NCI-H1694 (cell line): Measurements from ENCODE around the gene SLAMF9.

Experiments used
- DNase-seq: peaks from one replicate; lab custom pipeline; 2025; lab: John Stamatoyannopoulos, UW

Gene SLAMF9

DNA sequence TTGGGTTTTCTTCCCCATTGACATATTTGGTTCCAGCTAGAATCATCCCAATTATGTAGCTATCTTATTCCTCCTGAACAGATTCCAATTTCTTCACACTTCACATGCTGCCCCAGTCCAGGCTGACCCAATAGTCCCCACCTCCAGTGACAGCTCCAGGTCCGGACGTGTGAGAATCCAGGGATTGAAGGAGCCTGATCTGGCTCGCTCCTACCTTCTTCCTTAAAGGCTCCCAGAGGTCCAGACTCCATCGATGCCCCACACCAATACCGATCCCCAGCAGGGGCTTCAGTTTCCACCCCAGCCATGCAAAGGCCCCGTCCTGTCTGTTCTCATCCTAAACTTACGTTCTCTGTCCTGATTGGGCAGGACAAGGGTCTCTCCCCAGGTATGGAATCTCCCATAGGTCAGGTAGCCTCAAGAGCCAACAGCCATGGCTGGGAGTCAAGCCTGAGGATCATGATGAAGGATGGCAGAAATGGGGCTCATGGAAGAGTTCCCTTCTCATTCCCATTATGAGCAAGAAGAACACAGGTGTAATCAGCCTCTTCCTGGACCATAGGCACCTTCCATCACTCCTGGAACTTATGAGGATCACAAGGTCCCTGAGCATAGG lies 20.4 kb upstream of the SLAMF9 start:
- no peak for DNase-seq

DNA sequence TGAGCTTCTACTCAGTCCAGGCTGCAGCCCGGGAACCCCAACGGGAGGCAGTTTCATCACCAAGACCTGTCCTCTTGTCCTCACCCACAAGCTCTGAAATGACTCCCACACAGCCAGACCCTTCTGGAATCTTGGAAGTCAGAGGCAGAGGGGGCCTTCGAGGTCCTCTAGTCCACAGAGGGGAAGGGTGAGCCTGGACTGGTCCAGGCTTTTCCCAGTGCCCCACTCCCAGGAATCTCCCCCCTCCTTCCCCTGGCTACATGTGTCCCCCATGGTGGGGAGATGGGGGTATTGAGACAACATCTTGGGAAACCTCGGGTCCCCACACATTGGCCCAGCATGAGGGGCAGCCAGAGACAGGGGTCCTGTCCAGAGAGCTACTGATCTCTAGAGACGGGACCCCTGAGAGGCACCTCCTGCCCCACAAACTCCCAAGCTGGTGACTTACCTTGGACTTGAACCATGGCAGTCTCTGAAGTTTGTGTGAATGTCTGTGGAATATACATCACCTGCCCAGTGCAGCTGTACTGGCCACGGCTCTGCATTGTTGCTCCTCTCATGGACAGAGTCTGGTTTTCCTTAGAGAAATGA lies 19.4 kb upstream of the SLAMF9 start:
- no peak for DNase-seq

DNA sequence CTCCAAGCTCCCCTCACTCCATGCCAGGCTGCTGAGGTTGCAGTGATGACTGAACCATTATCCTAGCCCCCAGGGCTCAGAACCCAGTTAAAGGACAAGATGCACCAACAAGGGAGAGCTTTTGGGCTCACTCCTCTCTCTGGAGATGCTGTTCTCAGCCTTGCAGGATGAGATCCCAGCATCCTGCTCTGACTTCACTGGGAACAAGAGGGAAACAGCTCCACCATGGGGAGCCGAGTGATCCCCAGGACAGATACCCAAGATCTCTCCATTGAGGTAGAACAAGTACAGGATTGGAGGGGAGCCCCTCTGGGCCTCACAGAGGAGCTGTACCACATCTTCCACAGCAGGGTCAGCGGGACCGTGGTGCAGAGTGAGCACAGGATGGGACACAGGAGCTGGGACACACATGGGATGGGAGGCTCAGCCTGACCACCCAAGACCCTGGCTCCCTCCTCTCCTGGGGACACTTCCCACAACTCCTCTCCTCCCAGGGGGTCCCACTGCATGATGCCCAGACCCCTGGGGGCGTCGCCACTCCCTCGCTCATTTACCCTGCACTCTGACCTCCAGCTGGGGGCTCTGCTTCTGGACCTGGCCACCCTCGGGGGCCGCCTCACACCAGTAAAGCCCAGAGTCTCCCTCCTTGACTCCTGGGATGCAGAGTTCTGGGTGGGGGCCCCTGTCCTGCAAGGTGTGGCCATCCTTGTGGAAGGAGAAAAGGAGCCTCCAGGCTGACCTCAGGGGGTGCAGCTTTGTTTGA lies 18.6 kb upstream of the SLAMF9 start:
- DNase-seq = no peak

DNA sequence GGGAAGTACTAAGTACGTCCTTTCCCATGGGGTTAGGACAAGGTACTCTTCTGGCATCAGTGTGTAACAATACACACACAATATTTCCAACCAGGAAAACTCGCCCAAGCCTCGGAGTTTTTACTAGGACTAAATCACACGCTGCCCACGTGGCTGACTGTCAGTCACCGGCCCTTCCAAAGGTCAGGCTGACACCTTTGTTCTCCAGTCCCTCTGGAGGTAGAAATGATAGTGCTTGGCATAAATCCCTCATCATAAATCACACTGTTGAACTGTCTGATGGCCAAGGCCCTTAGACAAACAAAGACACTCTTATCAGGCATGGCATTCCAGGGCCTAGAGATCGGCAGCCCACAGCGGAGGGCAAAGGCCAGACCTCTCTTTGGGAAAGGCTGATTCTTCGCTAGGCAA lies 16.9 kb upstream of the SLAMF9 start:
- no peak for DNase-seq

DNA sequence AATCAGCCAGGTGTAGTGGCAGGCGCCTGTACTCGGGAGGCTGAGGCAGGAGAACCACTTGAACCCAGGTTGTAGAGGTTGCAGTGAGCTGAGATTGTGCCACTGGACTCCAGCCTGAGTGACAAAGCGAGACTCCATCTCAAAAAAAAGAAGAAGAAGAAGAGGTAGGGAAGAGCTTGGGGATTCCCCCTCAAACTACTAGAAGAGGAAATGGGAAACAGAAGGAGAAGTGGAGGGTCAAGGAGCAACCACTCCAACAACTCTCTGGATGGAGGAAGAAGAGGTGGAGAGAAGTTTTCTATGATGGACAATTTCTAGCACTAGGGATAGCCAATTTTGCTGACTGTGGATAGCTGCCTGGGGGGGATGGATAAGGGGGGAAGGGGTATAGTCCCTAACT lies 14.9 kb upstream of the SLAMF9 start:
- DNase-seq = no peak

DNA sequence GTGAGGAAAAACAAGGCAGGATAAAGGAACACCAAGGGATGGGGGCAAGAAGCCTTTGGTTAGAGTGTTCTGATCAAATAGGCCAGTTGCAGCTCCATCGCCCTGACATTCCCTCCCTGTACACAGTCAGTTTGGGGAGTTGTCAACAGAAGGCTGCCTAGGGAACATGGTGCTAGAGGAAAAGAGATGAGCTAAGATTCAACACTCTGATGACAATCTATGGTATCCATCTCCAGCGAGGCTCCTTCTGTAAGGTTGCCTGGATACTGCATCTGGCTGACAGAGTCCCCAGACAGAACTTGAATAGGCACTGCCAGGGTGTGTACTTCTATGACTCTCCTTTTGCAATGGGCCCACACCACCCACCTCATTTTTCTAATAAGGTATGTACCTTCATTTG lies 11.2 kb upstream of the SLAMF9 start:
- DNase-seq = no peak

DNA sequence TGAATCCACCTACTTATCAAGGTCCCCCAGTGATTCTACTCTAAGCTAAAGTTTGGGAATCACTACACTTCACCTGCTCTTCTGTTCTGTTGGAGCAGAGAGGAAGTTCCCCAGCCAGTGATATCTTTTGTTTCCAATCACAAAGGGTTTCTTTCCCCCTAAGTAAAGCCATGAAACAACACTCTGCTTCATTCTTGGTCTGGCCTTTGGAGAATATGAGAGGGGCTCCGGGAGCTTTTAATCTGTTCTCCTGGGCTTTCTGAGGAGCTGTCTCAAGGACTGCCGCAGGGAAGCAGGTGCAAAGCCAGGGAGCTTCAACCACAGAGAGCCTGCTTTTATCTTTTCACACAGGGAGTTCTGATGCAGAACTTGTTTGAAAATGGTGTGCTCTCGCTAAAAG lies 10.1 kb upstream of the SLAMF9 start:
- no peak for DNase-seq

DNA sequence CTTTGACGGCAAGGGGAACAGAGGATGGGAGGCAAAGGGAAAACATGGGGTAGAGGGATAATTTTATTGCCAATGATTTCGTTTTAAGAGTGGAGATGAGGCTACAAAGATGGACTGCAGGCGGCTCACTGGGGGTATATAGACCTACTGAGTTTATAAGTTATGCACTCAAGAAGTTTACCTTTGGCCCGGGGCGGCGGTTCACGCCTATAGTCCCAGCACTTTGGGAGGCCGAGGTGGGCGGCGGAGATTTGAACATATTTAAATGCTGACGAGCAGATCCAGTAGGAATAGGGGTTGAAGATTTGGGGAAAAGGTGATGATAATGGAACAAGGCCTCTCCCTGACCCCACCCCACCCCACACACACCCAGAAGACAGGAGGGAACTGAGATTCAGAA lies 8.1 kb upstream of the SLAMF9 start:
- no peak for DNase-seq

DNA sequence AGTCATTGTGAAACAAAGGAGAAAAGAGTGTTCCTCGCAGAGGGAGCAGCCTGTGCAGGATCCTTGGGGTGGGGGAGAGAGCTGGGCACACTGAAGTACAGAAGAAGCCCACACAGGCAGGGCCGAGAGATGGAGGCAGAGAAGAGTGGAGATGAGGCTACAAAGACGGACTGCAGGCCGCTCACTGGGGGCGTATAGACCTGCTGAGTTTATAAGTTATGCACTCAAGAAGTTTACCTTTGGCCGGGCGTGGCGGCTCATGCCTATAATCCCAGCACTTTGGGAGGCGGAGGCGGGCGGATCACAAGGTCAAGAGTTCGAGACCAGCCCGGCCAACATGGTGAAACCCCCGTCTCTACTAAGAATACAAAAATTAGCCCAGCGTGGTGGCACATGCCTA lies 7.6 kb upstream of the SLAMF9 start:
- no peak for DNase-seq

DNA sequence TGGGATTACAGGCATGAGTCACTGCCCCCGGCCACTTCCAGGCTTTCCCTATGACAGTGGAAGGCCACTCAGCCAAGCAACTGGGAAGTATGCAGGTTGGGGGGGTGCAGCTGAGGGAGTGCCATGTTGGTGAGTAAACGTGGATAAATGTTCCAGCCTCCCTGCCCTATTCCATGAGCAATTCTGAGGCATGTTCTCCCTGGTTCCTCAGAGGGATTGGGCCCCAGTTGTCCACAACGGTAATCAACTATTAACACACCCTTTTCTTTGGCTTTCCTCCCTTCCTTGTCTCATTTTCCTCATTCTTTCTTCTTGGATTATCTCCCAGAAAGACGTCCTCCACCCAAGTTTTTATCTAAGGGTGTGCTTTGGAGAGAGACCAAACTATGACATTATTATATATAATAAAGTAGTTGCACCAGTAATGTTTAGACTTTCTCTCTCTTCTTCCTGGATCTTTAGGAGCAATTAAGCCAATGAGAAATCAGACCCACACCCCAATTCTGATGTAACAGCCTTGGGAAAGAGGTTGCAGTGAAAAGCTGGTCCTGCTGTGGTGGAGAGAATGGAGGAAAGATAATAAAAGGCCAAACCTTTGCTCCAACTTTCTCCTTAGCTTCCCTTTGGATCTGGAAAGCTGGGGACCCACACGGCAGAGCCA lies 6.8 kb upstream of the SLAMF9 start:
- DNase-seq = no peak

DNA sequence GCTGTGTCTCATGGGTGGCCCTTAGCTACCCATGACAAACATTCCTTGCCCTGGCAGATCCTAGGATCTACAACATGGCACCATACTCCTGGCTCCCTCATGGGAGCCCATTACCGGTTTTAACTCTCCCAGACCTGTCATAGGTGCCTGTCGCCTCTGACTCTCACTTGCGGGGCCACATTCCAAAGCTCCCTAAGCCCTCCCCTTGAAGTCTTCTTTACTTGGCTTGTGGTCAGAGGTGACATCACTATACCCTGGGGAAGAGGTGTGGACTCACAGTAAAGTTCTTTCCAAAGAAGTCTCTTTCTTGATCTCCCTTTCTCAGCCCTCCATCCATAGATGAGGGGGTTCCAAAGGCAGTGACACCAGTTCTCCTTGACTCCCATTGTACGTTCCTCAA lies 5.4 kb upstream of the SLAMF9 start:
- no peak for DNase-seq

DNA sequence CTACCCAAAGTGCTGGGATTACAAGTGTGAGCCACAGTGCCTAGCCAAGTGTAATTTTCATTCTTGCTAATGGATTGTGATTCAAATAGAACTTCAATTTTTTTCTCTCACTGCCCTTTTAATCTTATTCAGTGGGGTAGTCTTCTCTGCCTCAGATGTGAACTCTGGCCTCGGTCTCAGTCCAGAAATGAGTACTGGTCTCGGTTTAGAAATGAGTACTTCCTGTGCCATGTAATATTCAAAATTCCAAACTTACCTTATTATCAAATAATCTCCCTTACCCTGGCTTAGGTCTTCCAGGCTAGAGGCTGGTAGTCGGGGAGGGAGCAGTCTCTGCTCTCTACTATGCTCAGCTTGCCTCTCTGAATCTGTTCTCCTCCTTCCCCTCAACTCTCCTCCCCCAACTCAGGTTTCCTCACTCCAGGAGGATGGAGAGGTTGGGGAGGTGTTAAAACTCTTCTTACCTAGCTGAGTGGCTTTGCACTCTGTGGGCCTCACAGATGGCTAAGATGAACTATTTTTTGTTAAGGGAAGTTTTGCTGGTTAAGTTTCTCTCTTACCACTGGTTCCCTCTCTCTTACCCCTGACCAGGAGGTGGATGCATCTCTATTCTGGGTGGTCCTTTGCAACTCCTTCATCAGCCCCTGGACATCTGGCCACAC lies 4.8 kb upstream of the SLAMF9 start:
- no peak for DNase-seq

DNA sequence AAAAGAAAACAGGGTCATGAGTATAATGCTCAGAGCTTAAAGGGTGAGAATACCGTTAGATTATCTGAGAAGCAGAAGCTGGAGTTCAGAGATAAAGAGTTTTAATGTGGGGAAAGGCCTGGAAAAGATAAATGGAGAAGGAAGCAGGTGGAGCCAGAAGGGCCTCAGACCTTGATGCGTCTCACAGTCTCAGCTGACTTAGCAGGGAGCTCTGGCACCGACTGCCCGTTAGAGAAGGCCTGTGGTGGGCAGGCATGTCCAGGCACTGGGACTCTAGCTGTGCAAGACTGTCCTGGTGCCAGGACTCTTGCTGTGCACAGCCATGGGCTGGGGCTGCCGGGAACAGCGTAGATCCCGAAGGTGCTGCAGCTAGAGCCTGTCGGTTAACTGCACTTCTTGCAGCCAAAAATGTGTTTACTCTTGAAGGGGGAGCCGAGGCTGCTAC lies 3.8 kb upstream of the SLAMF9 start:
- DNase-seq = no peak

DNA sequence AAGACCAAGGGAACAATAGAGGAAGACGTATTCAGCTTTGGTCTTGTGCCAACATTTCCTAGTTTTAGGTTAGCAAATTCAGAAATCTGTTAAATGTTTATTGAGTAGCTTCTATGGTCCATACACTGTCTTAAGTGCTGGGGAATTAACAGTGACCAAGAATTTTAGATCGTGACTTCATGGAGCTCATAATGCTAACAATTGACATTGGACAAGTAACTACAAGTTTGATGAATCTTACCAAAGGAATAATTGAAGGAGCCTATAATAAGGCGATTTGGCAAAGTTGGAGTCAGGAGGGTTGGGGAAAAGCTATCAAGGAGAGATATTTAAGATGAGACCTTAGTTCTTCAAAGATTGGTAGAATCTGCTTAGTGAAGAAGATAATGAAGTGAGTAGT lies 1.4 kb upstream of the SLAMF9 start:
- DNase-seq = no peak

DNA sequence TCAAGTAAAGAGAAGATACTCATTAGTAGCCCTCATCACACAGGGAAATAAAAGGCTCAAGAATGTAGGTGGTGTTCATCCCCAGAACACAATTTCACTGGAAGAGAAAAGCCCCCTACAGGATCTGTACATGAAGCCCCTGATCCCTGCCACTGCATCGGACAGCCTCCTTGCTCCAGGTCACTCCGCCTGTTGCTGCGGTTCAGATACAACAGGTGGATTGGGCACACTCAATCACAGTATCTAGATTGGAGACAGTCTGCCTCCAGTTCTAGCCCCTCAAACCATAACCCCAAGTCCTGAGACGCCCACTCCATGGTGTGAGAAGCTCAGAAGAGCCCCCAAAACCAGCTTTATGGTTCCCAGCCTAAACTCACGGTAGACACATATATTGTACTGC lies 1.1 kb downstream of the SLAMF9 start:
- DNase-seq = no peak

DNA sequence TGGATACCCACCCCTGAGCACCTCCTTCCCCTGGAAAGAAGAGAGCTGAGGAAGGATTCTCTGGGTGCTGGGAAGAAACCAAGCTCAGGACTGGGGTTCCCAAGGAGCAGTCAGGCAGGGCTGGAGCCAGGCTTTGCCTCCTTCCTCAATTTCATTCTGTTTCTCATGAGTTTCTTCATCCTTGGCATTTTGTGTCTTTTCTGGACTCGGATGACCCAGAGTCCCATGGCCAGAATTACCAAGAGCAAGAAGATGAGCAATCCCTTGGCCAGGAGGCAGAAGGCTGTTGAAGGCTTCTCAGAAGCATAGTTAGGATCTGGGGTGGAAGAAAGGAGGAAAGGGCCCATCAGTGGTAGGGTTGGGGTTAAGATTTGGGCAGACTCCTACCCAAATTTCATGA lies 2.5 kb downstream of the SLAMF9 start:
- DNase-seq = no peak

DNA sequence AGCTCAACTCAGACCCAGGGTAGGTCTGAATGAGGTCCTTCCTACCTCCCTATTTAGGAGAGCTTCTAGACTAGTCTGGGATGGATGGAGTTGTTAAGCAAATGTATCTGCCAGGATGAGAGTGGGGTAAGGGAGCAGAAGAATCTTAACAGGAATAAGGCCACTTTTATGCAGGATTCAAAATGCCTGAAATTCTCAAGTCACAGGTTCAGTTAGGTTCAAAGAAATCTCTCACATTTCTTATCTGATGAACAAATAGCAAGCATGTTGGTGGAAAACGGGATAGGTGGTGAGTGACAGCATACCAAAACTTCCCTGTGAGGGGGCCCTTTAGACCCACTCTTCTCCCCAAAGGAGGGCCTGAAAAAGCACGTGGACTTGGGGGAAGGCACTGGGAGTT lies 3.0 kb downstream of the SLAMF9 start:
- DNase-seq = no peak

DNA sequence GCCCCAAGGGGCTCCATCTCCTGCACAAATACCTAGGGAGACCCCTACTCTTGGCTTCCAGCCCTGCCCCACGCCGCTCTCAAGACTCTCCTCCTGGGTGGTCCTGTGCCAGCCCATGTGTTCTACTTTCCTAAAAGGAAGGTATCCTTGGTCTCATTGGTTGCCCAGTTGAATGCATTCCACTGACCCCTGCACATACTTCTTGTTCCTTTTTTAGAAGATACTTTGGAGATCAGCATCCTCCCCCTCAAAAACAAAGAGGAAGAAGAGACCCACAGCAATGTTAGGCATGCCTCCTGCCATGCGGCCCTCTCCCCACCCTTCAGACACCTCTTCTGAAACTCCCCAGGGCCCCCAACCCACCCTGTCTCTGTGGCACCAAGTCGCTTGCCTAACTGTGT lies 4.1 kb downstream of the SLAMF9 start:
- DNase-seq = no peak

DNA sequence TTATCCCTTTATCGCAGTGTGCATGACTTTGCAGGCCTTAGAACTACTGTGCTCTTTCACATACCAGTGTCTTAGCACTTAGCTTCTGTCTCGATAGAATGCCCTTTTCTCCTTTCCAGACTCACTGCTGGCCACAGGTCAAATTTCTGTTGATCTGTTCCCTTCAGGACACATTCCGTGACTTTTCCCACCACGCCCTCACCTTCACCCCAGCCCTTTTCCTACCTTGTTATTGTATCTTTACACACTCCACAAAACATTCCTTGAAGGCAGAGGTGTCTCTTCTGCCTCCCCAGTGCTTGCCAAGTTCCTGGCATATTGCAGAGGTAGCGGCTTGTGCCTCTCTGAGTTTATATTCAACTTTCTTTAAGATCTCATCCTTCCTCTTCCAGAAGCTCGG lies 4.9 kb downstream of the SLAMF9 start:
- DNase-seq = no peak

DNA sequence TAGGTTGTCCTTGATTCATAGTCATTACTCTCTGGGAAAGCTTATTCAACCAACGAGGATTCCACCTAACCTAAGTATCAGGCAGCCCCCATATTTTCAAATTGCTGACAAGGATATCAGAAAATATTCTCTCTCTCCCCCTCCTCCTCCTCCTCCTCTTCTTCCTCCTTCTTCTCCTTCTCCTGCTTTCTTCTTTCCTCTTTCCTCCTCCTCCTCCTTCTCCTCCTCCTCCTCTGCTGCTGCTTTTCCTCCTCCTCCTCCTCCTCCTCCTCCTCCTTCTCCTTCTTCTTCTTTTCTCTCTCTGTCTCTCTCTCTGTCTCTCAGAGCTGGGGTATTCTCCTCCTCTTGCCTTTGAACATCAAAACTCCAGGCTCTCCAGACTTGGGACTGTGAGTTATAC lies 6.1 kb downstream of the SLAMF9 start:
- no peak for DNase-seq

DNA sequence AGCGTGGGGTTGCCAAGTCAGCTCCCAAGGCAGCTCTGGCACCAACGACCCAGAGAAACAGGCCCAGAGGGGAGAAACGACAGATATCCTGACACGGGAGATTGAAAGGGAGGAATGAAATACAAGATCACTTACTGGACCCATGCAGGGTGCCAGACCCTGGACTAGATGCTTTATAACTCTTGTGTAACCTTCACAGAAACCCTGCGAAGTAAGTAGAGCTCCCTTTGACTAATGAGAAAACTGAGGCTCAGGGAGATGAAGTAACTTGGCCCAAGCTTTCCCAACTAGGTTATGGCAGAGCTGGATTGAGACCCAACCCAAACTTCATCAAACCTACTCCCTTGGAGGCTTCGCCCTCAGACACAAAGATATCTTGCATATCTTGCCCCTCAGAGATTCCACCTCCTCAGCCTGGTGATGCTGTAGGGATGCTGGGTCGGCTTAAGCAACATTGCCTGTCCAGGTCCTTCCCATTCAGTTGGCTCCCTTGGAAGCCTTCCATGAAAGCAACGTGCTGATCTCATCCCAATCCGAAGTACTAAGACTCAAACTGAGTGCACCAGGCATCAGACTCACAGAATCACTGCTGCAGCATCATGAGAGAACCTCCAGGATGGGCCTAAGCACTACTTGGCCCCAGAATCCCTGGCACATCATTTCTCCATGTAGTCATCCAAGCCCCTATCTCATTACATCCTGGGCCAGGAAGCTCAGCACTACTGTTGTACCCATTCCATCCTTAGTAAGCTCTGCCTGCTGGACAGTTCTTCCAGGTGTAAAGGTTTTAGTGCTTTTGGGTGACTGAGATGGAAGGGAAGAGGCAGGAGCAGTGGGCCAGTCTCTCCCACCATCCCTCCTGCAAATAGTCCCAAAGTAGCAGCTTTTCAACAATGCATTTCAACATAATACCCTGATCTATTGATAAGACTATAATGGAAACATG lies 7.5 kb downstream of the SLAMF9 start:
- DNase-seq = no peak
